Measurements from ENCODE around the gene SHISAL2A. TPM values are rescaled to one million over a fixed set of nuclear protein-coding genes. Genes with fewer than 3 reads are reported as not detected.

Gene SHISAL2A
- total RNA-seq, 1 experiment from 2014 or later, result 0.90 TPM

DNA sequence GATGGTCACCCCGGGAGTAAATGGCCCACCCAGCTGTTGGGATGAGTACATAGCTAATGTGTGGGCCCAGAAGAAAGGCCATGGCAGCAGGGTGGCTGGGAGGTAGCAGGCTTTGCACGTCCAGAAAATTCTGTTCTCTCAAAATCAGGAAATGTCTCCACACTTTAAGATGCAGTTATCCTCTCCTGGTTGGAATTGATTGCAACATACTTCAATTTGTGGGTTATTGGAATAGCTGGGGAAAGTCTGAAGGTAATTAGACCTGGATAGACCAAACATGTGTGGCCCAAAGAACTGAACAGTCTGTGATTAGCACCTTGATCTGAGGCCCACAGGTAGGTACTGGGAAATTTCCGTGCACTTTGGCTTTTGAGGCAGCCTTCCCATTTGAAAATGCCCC, 35.0 kb downstream of the SHISAL2A start:
- Mint-ChIP-seq H3K9me3 (no peaks in the 10 kb centered on the region), H3K4me3 (no peak overlapping the region), H3K27me3 (ENCODE audit: low read depth) (no peaks in the 10 kb centered on the region), H3K4me1 (peaks cover 27 to 29% of the 10 kb centered on the region in 2 experiments), H3K36me3 (ENCODE audit: insufficient read depth in 1 of 3, low read depth in 3 of 3) (peaks cover 0 to 1% (median 0%) of the 10 kb centered on the region in 3 experiments; a peak in 1 of 7 replicates), H3K27ac (no peak overlapping the region)
- Histone ChIP-seq H2BK15ac (ENCODE audit: low read depth, low read length) (no peak overlapping the region), H4K91ac (ENCODE audit: insufficient read length, low read depth, low read length) (no peak overlapping the region), H3K27ac (ENCODE audit: insufficient read length, low read depth, low read length) (no peak overlapping the region), H3K4ac (ENCODE audit: low read depth, low read length) (no peak overlapping the region), H2AK5ac (ENCODE audit: insufficient read length, low read length) (no peak overlapping the region), H3K9ac (ENCODE audit: extremely low read depth, insufficient read length, low read length) (no peak overlapping the region), H3K56ac (ENCODE audit: insufficient read length, low read depth, low read length) (no peak overlapping the region), H3K23ac (ENCODE audit: insufficient read length, low read depth, low read length) (no peak overlapping the region), H4K20me1 (ENCODE audit: control insufficient read depth, insufficient read depth, insufficient read length) (no peaks in the 10 kb centered on the region), H3K18ac (ENCODE audit: insufficient read length, low read depth, low read length) (no peak overlapping the region), H3K14ac (ENCODE audit: insufficient read depth, low read length) (no peak overlapping the region), H3K23me2 (ENCODE audit: insufficient read length, low read depth, low read length, poor library complexity, severe bottlenecking) (peaks cover 3% of the 10 kb centered on the region), H2BK20ac (ENCODE audit: low read depth, low read length, poor library complexity, severe bottlenecking) (no peak overlapping the region), H4K8ac (replicated peaks; ENCODE audit: insufficient read length, low read depth, low read length) (no peak overlapping the region), H2AFZ (ENCODE audit: low read length) (no peak overlapping the region), H3T11ph (ENCODE audit: low read length) (no peak overlapping the region), H3K27me3 (ENCODE audit: insufficient read depth, low read length) (no peaks in the 10 kb centered on the region), H2BK12ac (ENCODE audit: insufficient read length, low read depth, low read length) (no peak overlapping the region), H3K4me1 (ENCODE audit: insufficient read depth, low read length) (no peaks in the 10 kb centered on the region; the same call in 1 of the 2 replicates), H4K5ac (ENCODE audit: insufficient read length, low read depth, low read length) (no peak overlapping the region), H3K79me2 (ENCODE audit: insufficient read depth, low read length) (no peaks in the 10 kb centered on the region), H2BK120ac (ENCODE audit: low read depth, low read length, poor library complexity, severe bottlenecking) (no peak overlapping the region), H3K4me2 (ENCODE audit: insufficient read depth, insufficient read length, low read length) (no peak overlapping the region), H3K79me1 (ENCODE audit: insufficient read depth, low read depth, low read length, poor library complexity, severe bottlenecking) (no peaks in the 10 kb centered on the region), H2BK5ac (ENCODE audit: insufficient read length, low read length) (no peak overlapping the region), H3K9me3 (ENCODE audit: control insufficient read depth, low read depth, low read length) (no peaks in the 10 kb centered on the region)
- TF ChIP-seq, protein P1, sequence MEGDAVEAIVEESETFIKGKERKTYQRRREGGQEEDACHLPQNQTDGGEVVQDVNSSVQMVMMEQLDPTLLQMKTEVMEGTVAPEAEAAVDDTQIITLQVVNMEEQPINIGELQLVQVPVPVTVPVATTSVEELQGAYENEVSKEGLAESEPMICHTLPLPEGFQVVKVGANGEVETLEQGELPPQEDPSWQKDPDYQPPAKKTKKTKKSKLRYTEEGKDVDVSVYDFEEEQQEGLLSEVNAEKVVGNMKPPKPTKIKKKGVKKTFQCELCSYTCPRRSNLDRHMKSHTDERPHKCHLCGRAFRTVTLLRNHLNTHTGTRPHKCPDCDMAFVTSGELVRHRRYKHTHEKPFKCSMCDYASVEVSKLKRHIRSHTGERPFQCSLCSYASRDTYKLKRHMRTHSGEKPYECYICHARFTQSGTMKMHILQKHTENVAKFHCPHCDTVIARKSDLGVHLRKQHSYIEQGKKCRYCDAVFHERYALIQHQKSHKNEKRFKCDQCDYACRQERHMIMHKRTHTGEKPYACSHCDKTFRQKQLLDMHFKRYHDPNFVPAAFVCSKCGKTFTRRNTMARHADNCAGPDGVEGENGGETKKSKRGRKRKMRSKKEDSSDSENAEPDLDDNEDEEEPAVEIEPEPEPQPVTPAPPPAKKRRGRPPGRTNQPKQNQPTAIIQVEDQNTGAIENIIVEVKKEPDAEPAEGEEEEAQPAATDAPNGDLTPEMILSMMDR (conservative IDR thresholded peaks at IDR 0.05), result no peak
- no peak for DNase-seq
- WGBS (ENCODE audit: extremely low coverage, insufficient read length, low lambda C conversion rate), result no CpG with 5 or more reads among the region's 3 CpGs

All from H9 (cell line).